GM23248 (cell line): ENCODE measurements around the gene KRT14.
"Not testable (repeated sequence)": the region's sequence is repeated elsewhere in the genome, so short reads cannot be mapped to it uniquely, and the experiment has no call there.

Experiments used
- EZH2 ChIP-seq: fragments of 200-600 bp; sonication (generic); IDR thresholded peaks from 2 replicates; pipeline ENCODE4 v1.6.1; 2018; ENCODE audit warnings: antibody characterized with exemption, mild to moderate bottlenecking; ENCODE audit not compliant: insufficient read depth, poor library complexity, severe bottlenecking
- EZH2phosphoT487 ChIP-seq: fragments of 200-600 bp; sonication (generic); IDR thresholded peaks from 2 replicates; pipeline ENCODE4 v1.6.1; 2018; ENCODE audit warnings: antibody characterized with exemption, moderate library complexity, mild to moderate bottlenecking, low read depth; ENCODE audit not compliant: insufficient read depth

DNA sequence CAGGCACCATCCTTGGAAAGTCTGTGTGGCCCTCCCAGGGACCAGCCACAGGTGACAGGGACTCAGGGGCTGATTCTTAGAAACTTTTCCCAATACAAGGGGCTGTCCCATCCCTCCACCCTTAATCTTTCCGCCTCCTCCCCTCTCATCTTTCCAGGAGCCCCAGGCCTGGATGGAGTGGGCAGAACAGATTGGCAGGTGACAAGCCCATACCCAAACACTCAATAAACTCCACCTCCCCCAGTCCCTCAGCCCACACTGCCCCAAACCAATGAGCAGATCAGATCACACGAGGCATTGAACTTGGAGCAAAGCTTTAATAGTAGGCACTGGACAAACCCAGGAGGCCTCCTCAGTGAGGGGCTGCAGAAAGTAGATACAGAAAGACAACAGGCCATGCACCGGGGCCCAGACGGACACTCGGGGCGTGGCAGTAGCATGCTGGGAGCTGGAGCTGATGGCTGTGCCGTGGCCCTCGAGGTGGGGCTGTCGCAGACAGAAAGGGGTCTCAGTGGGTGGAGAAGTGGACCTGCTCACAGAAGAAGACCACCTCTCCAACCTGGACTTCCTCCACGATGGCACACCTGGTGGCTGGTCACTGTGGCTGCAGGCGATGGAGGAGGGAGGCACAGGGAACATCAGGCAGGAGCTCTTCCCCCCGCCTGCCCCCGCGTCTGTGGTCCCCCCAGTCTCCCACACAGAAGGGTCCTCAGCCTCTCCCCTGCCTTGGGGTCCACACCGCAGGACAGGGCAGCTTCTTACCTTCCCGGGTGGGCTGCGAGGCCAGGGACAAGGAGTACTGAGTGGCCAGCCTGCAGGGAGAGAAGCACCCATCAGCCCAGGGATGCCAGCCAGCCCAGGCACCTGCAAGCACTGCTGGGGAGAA lies 39.6 kb upstream of the KRT14 start:
- not testable (repeated sequence) for TF ChIP-seq EZH2phosphoT487, EZH2
